ENCODE data around the gene DUOX1.

The DUOX1 gene

DNA sequence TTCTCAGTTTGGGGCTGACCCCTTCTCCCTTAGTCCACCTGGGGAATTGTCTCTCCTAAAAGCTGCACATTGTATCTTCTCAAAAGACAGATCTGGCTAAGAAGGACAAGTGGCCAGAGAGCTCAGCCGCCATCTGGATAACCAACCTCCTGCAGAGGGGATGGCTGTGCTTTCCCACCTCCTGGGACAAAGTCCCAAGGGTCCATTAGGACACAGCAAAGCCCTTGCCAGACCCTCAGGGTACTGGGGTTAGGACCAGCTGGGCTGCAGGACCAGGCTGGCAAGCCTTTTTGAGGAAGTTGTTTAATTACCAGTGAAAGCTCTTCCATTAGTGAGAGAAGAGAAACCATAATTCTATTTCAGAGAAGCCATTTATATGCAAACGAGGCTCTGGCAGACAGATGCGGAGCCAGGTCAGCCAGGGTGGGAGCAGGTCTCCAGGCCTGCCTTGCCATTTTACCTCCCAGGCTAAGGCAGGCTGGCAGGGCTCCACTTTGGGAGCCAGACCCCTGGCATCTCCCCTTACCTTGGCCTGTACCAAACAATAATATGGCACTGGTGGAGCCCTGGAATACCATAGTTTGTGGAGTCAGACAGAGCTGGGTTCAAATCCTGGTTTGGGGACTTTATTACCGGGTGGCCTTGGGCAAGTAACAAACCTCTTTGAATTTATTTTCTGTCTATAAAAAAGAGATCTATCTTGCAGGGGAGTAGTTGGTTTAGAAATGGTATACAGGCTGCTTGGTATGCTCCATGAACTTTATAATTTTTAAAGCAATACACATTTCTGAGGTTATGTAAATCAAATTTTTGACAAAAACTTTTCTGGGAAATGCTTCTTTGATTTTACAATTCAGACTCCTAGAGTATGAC is 40.0 kb downstream of the DUOX1 start:
- no peak overlapping the region for H2AFZ ChIP-seq
- no peak overlapping the region for H3K9ac ChIP-seq
- no peak overlapping the region for H3K4me3 ChIP-seq (ENCODE audit: low read depth, low read length)
- no peaks in the 10 kb centered on the region for H3K9me3 ChIP-seq (ENCODE audit: control insufficient read depth, low read length)
- TF ChIP-seq CTCF (IDR thresholded peaks at IDR 0.05) = no peak
- H3K27me3 ChIP-seq (ENCODE audit: control insufficient read depth, insufficient read depth, low read length) = no peaks in the 10 kb centered on the region
- no peaks in the 10 kb centered on the region for H3K79me2 ChIP-seq
- H3K36me3 ChIP-seq (ENCODE audit: control insufficient read depth, insufficient read depth, low read length) = no peaks in the 10 kb centered on the region
- H3K27ac ChIP-seq = no peak overlapping the region
- no peak overlapping the region for H3K4me2 ChIP-seq (ENCODE audit: low read length)
- H3K4me1 ChIP-seq = no peaks in the 10 kb centered on the region

DNA sequence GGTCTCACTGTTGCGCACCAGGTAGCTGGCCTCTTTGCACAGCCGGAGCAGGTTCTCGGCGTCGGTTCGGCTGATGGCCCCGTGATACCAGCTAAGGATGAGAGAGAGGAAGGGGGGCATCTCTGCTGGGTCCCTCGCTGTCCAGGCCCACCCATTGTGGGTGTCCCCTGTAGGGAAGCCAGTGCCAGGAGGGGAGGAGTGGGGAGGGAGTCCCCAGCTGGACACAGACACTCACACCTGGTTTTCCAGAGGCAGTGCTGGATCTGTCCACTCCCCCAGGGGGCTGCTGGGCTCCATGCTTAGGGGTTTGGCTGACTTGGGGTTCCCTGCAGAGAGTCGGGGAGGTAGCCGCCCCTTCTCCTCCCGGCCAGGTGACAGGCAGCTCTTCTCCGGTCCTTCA is 42.1 kb downstream of the DUOX1 start:
- no peak for TF ChIP-seq CTCF (IDR thresholded peaks at IDR 0.05)
- H3K36me3 ChIP-seq (ENCODE audit: control insufficient read depth, insufficient read depth, low read length) = no peaks in the 10 kb centered on the region
- no peak overlapping the region for H3K4me2 ChIP-seq (ENCODE audit: low read length)

DNA sequence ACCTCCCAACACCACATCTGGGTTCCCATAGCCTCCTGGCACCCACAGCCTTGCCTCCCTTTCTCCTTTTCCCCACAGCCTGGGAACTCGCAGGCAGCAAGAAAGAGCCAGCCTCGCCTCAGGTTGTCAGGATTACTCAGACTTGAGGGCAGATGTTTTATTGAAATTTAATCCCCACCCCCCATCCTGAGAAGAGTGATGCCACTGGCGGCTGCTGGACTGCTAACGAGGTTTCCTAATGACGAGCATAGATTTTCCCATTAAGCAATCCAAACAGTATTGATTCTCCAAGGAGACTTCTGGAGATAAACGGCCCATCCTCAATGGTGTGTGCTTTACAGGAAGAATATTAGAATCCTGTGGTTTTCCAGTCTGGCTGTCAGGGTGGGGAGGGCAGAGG is 44.3 kb downstream of the DUOX1 start:
- no peak for TF ChIP-seq CTCF (IDR thresholded peaks at IDR 0.05)
- no peaks in the 10 kb centered on the region for H3K27me3 ChIP-seq (ENCODE audit: control insufficient read depth, insufficient read depth, low read length)
- no peaks in the 10 kb centered on the region for H3K4me1 ChIP-seq
- H2AFZ ChIP-seq = no peak overlapping the region
- H3K27ac ChIP-seq = no peak overlapping the region
- no peaks in the 10 kb centered on the region for H3K36me3 ChIP-seq (ENCODE audit: control insufficient read depth, insufficient read depth, low read length)
- H3K4me3 ChIP-seq (ENCODE audit: low read depth, low read length) = no peak overlapping the region
- H3K4me2 ChIP-seq (ENCODE audit: low read length) = no peak overlapping the region
- no peak overlapping the region for H3K9ac ChIP-seq
- no peaks in the 10 kb centered on the region for H3K79me2 ChIP-seq
- H3K9me3 ChIP-seq (ENCODE audit: control insufficient read depth, low read length) = no peaks in the 10 kb centered on the region

More for the DNA sequence above, 42.1 kb downstream of the DUOX1 start:
- H3K4me1 ChIP-seq = no peaks in the 10 kb centered on the region
- no peaks in the 10 kb centered on the region for H3K27me3 ChIP-seq (ENCODE audit: control insufficient read depth, insufficient read depth, low read length)
- H3K4me3 ChIP-seq (ENCODE audit: low read depth, low read length) = no peak overlapping the region
- no peak overlapping the region for H3K27ac ChIP-seq
- no peak overlapping the region for H2AFZ ChIP-seq
- no peaks in the 10 kb centered on the region for H3K9me3 ChIP-seq (ENCODE audit: control insufficient read depth, low read length)
- H3K79me2 ChIP-seq = no peaks in the 10 kb centered on the region
- no peak overlapping the region for H3K9ac ChIP-seq

DNA sequence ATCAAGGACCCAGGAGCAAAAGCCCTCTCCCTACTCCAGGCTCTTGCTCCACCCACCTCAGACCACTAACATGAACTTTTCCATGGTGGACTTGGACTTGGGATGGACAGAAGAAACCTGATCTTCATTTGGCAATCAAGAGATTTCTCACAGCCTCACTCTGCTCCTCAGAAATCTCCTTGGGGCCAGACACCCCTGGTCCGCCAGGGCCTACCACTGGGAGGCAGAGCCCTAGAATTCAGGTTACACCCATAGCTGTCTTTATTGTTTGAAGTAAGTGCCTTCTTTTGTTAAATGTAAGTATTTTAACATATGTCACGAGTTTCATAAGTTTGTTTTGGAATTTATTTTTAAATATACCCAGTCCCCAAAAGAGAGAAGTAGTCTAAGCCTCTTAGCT is 44.8 kb downstream of the DUOX1 start:
- no peak for TF ChIP-seq CTCF (IDR thresholded peaks at IDR 0.05)
- Histone ChIP-seq H3K27me3 (ENCODE audit: control insufficient read depth, insufficient read depth, low read length) (no peaks in the 10 kb centered on the region), H3K9ac (no peak overlapping the region), H3K4me2 (ENCODE audit: low read length) (no peak overlapping the region), H3K79me2 (no peaks in the 10 kb centered on the region), H3K4me1 (no peaks in the 10 kb centered on the region), H3K9me3 (ENCODE audit: control insufficient read depth, low read length) (no peaks in the 10 kb centered on the region), H3K27ac (no peak overlapping the region), H2AFZ (no peak overlapping the region), H3K4me3 (ENCODE audit: low read depth, low read length) (no peak overlapping the region), H3K36me3 (ENCODE audit: control insufficient read depth, insufficient read depth, low read length) (no peaks in the 10 kb centered on the region)

GRCh38 chr15:45177285-45177684 is 47.5 kb downstream of the DUOX1 start:
- Histone ChIP-seq H3K4me3 (ENCODE audit: low read depth, low read length) (no peak overlapping the region), H3K9ac (no peak overlapping the region), H3K79me2 (no peaks in the 10 kb centered on the region), H3K9me3 (ENCODE audit: control insufficient read depth, low read length) (no peaks in the 10 kb centered on the region), H3K27ac (no peak overlapping the region), H3K36me3 (ENCODE audit: control insufficient read depth, insufficient read depth, low read length) (no peaks in the 10 kb centered on the region), H3K4me2 (ENCODE audit: low read length) (no peak overlapping the region), H3K4me1 (no peaks in the 10 kb centered on the region), H3K27me3 (ENCODE audit: control insufficient read depth, insufficient read depth, low read length) (no peaks in the 10 kb centered on the region), H2AFZ (no peak overlapping the region)
- no peak for TF ChIP-seq CTCF (IDR thresholded peaks at IDR 0.05)

All from parathyroid adenoma (tissue), 2 donors.